HepG2 (cell line): ENCODE data around the gene TGM6.

Experiments
- ARNT ChIP-seq: fragments of 450-650 bp; IDR thresholded peaks from 2 replicates; pipeline ENCODE4 v1.6.1; 2017
- ATF1 ChIP-seq: IDR thresholded peaks from 2 replicates; pipeline ENCODE4 v1.6.1; 2016; ENCODE audit warnings: mild to moderate bottlenecking, control low read depth
- PAX8 ChIP-seq: sonication (generic); formaldehyde crosslinking; IDR thresholded peaks from 2 replicates; pipeline ENCODE4 v1.8.0; 2022; ENCODE audit warnings: mild to moderate bottlenecking, missing genetic modification reagents, borderline replicate concordance
- POLR2A ChIP-seq, 2 experiments: IDR thresholded peaks; 2 replicates each; pipeline ENCODE4 v1.6.1; 2011; ENCODE audit warnings: low read depth in 2 of 2, low read length in 2 of 2, mild to moderate bottlenecking in 1 of 2, moderate library complexity in 1 of 2; ENCODE audit not compliant: insufficient read depth in 1 of 2
- SOX13 ChIP-seq, 3 experiments: fragments of 450-650 bp in 1 of 3; sonication (generic) in 1 of 3; formaldehyde crosslinking in 1 of 3; IDR thresholded peaks in 2 of 3; conservative IDR thresholded peaks in 1 of 3; 2 replicates each; pipeline versions ENCODE4 v1.5.0 to v1.6.1; 2016 to 2020; ENCODE audit warnings: antibody characterized with exemption in 1 of 3, mild to moderate bottlenecking in 1 of 3, missing compliant biosample characterization in 1 of 3, missing genetic modification reagents in 1 of 3, moderate library complexity in 1 of 3
- ZNF10 ChIP-seq: sonication (generic); formaldehyde crosslinking; IDR thresholded peaks from 2 replicates; pipeline ENCODE4 v1.4.0; 2020; ENCODE audit warnings: mild to moderate bottlenecking, low read depth, missing genetic modification reagents, borderline replicate concordance
- ZNF543 ChIP-seq: sonication (generic); formaldehyde crosslinking; IDR thresholded peaks from 2 replicates; pipeline ENCODE4 v1.4.0; 2020; ENCODE audit warnings: mild to moderate bottlenecking, missing genetic modification reagents
- ZNF549 ChIP-seq: sonication (generic); formaldehyde crosslinking; IDR thresholded peaks from 2 replicates; pipeline ENCODE4 v1.5.0; 2020; ENCODE audit warnings: missing genetic modification reagents
- TF ChIP-seq, protein P1 (sequence below): IDR thresholded peaks from 2 replicates; pipeline ENCODE4 v1.6.1; 2016
- TF ChIP-seq, protein P2 (sequence below): sonication (generic); formaldehyde crosslinking; IDR thresholded peaks from 2 replicates; pipeline ENCODE4 v1.5.0; 2020; ENCODE audit warnings: mild to moderate bottlenecking, missing genetic modification reagents, moderate library complexity
- TF ChIP-seq, protein P3 (sequence below): sonication (generic); formaldehyde crosslinking; IDR thresholded peaks from 2 replicates; pipeline ENCODE4 v1.4.0; 2020; ENCODE audit warnings: missing genetic modification reagents
- TF ChIP-seq, protein P4 (sequence below): sonication (generic); formaldehyde crosslinking; IDR thresholded peaks from 2 replicates; pipeline ENCODE4 v1.9.0; 2021; ENCODE audit warnings: missing genetic modification reagents, mild to moderate bottlenecking, borderline replicate concordance
- TF ChIP-seq, protein P5 (sequence below): sonication (generic); formaldehyde crosslinking; IDR thresholded peaks from 2 replicates; pipeline ENCODE4 v1.5.0; 2020; ENCODE audit warnings: mild to moderate bottlenecking, missing genetic modification reagents
- TF ChIP-seq, protein P6 (sequence below): IDR thresholded peaks from 2 replicates; pipeline ENCODE4 v1.6.1; 2016; ENCODE audit warnings: mild to moderate bottlenecking

DNA sequence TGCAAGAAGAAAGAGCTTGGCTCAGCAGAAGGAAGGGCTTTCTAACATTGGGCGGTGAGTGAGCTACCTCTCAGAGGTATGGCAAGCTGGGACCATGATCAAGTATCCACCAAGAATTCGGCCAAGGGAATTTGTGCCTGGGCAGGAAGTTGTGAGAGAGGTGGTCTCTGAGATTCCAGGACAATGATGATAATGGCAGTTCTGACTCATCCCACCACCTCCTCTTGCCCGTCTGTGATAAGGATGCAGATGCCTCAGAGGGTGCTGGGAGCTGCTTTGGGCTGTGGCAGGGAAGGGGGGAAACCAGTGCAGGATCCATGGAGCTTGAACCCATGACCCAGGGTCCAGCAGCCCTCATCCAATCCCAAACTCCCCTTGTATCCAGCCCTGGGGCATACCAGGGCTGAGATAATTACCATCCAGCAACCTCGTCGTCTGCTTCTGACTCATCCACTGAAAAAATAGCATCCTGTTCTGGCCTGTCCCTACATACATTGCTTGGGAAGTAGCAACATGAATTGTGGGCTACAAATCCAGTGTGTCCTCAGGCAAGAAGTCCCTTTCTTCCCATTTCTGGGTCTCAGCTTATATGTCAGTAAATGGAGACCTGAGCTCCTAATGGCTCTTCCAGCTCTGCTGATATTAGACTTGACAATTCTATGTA lies 5.9 kb downstream of the TGM6 start:
- TF ChIP-seq, protein P1, sequence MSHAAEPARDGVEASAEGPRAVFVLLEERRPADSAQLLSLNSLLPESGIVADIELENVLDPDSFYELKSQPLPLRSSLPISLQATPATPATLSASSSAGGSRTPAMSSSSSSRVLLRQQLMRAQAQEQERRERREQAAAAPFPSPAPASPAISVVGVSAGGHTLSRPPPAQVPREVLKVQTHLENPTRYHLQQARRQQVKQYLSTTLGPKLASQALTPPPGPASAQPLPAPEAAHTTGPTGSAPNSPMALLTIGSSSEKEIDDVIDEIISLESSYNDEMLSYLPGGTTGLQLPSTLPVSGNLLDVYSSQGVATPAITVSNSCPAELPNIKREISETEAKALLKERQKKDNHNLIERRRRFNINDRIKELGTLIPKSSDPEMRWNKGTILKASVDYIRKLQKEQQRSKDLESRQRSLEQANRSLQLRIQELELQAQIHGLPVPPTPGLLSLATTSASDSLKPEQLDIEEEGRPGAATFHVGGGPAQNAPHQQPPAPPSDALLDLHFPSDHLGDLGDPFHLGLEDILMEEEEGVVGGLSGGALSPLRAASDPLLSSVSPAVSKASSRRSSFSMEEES (CRISPR knock-in tag) = no peak
- TF ChIP-seq, protein P2, sequence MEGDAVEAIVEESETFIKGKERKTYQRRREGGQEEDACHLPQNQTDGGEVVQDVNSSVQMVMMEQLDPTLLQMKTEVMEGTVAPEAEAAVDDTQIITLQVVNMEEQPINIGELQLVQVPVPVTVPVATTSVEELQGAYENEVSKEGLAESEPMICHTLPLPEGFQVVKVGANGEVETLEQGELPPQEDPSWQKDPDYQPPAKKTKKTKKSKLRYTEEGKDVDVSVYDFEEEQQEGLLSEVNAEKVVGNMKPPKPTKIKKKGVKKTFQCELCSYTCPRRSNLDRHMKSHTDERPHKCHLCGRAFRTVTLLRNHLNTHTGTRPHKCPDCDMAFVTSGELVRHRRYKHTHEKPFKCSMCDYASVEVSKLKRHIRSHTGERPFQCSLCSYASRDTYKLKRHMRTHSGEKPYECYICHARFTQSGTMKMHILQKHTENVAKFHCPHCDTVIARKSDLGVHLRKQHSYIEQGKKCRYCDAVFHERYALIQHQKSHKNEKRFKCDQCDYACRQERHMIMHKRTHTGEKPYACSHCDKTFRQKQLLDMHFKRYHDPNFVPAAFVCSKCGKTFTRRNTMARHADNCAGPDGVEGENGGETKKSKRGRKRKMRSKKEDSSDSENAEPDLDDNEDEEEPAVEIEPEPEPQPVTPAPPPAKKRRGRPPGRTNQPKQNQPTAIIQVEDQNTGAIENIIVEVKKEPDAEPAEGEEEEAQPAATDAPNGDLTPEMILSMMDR = no peak
- TF ChIP-seq, protein P3, sequence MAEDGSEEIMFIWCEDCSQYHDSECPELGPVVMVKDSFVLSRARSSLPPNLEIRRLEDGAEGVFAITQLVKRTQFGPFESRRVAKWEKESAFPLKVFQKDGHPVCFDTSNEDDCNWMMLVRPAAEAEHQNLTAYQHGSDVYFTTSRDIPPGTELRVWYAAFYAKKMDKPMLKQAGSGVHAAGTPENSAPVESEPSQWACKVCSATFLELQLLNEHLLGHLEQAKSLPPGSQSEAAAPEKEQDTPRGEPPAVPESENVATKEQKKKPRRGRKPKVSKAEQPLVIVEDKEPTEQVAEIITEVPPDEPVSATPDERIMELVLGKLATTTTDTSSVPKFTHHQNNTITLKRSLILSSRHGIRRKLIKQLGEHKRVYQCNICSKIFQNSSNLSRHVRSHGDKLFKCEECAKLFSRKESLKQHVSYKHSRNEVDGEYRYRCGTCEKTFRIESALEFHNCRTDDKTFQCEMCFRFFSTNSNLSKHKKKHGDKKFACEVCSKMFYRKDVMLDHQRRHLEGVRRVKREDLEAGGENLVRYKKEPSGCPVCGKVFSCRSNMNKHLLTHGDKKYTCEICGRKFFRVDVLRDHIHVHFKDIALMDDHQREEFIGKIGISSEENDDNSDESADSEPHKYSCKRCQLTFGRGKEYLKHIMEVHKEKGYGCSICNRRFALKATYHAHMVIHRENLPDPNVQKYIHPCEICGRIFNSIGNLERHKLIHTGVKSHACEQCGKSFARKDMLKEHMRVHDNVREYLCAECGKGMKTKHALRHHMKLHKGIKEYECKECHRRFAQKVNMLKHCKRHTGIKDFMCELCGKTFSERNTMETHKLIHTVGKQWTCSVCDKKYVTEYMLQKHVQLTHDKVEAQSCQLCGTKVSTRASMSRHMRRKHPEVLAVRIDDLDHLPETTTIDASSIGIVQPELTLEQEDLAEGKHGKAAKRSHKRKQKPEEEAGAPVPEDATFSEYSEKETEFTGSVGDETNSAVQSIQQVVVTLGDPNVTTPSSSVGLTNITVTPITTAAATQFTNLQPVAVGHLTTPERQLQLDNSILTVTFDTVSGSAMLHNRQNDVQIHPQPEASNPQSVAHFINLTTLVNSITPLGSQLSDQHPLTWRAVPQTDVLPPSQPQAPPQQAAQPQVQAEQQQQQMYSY = no peak
- no peak for TF ChIP-seq SOX13 (IDR thresholded peaks at IDR 0.05)
- TF ChIP-seq SOX13 (CRISPR knock-in tag; conservative IDR thresholded peaks at IDR 0.05 in 1 of 2, IDR thresholded peaks at IDR 0.05 in 1 of 2) = no peak
- no peak for TF ChIP-seq ATF1 (CRISPR knock-in tag)
- no peak for TF ChIP-seq ZNF549
- TF ChIP-seq POLR2A (IDR thresholded peaks at IDR 0.05; ENCODE audit: insufficient read depth in 1 of 2, low read depth in 2 of 2, low read length in 2 of 2) = no peak
- no peak for TF ChIP-seq PAX8
- TF ChIP-seq, protein P4, sequence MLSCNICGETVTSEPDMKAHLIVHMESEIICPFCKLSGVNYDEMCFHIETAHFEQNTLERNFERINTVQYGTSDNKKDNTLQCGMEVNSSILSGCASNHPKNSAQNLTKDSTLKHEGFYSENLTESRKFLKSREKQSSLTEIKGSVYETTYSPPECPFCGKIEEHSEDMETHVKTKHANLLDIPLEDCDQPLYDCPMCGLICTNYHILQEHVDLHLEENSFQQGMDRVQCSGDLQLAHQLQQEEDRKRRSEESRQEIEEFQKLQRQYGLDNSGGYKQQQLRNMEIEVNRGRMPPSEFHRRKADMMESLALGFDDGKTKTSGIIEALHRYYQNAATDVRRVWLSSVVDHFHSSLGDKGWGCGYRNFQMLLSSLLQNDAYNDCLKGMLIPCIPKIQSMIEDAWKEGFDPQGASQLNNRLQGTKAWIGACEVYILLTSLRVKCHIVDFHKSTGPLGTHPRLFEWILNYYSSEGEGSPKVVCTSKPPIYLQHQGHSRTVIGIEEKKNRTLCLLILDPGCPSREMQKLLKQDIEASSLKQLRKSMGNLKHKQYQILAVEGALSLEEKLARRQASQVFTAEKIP (CRISPR knock-in tag) = no peak
- TF ChIP-seq ARNT = no peak
- TF ChIP-seq, protein P5, sequence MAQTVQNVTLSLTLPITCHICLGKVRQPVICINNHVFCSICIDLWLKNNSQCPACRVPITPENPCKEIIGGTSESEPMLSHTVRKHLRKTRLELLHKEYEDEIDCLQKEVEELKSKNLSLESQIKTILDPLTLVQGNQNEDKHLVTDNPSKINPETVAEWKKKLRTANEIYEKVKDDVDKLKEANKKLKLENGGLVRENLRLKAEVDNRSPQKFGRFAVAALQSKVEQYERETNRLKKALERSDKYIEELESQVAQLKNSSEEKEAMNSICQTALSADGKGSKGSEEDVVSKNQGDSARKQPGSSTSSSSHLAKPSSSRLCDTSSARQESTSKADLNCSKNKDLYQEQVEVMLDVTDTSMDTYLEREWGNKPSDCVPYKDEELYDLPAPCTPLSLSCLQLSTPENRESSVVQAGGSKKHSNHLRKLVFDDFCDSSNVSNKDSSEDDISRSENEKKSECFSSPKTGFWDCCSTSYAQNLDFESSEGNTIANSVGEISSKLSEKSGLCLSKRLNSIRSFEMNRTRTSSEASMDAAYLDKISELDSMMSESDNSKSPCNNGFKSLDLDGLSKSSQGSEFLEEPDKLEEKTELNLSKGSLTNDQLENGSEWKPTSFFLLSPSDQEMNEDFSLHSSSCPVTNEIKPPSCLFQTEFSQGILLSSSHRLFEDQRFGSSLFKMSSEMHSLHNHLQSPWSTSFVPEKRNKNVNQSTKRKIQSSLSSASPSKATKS (CRISPR knock-in tag) = no peak
- no peak for TF ChIP-seq ZNF10 (CRISPR knock-in tag)
- no peak for TF ChIP-seq ZNF543 (CRISPR knock-in tag)
- TF ChIP-seq, protein P6, sequence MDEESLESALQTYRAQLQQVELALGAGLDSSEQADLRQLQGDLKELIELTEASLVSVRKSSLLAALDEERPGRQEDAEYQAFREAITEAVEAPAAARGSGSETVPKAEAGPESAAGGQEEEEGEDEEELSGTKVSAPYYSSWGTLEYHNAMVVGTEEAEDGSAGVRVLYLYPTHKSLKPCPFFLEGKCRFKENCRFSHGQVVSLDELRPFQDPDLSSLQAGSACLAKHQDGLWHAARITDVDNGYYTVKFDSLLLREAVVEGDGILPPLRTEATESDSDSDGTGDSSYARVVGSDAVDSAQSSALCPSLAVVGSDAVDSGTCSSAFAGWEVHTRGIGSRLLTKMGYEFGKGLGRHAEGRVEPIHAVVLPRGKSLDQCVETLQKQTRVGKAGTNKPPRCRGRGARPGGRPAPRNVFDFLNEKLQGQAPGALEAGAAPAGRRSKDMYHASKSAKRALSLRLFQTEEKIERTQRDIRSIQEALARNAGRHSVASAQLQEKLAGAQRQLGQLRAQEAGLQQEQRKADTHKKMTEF (CRISPR knock-in tag) = no peak
